ENCODE measurements around the gene ATXN7L1. TPM values are rescaled to one million over a fixed set of nuclear protein-coding genes. Genes with fewer than 3 reads are reported as not detected.
"Not testable (repeated sequence)": the region's sequence is repeated elsewhere in the genome, so short reads cannot be mapped to it uniquely, and the experiment has no call there.

Gene ATXN7L1
- total RNA-seq, 2 donors from 2014 or later = 3.6 to 5.4 TPM

DNA sequence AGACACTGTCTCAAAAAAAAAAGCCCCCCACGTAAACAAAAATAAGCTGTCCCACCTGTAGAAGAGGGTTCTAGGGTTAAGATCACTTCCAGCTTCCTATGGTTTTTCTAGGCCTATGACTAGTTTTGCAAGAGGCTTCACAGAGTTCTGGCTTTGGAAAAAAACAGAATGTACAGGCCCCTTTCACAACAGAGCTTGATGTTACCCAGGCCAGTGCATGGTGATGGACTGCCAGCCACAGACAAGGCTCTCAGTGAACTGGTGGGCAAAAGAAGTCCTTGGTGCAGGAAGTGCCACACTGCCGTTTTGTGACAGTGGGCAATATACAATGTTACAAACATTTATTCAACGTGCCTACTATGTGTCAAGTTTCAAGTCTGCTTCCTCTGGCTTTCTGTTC is 276.8 kb downstream of the ATXN7L1 start:
- no peak for DNase-seq (ENCODE audit: low spot score)
- Mint-ChIP-seq H3K4me1 (ENCODE audit: low read depth in 2 of 2) (no peaks in the 10 kb centered on the region), H3K9me3 (no peaks in the 10 kb centered on the region)

DNA sequence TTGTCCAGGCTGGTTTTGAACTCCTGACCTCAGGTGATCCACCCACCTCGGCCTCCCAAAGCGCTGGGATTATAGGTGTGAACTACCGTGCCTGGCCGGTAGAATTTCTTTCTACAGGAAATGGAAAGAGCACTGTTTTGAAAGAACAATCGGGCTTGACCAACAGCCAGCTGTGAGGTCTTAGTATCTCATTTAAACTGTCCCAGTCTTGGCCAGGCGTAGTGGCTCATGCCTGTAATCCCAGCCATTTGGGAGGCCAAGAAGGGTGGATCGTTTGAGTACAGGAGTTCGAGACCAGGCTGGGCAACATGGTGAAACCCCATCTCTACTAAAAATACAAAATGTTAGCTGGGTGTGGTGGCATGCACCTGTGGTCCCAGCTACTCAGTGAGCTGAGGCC is 277.3 kb downstream of the ATXN7L1 start:
- H3K36me3 Mint-ChIP-seq; H3K4me3 Mint-ChIP-seq; H3K27ac Mint-ChIP-seq; ATAC-seq; H3K27me3 Mint-ChIP-seq; H3K9me3 Mint-ChIP-seq; DNase-seq (ENCODE audit: low spot score); H3K4me1 Mint-ChIP-seq (ENCODE audit: low read depth in 2 of 2): not testable (repeated sequence)

More for the DNA sequence above, 276.8 kb downstream of the ATXN7L1 start:
- Mint-ChIP-seq H3K36me3 (no peaks in the 10 kb centered on the region), H3K27ac (no peak overlapping the region), H3K4me3 (no peak overlapping the region), H3K27me3 (peaks cover 5 to 9% of the 10 kb centered on the region in 2 donors)
- ATAC-seq = no peak

DNA sequence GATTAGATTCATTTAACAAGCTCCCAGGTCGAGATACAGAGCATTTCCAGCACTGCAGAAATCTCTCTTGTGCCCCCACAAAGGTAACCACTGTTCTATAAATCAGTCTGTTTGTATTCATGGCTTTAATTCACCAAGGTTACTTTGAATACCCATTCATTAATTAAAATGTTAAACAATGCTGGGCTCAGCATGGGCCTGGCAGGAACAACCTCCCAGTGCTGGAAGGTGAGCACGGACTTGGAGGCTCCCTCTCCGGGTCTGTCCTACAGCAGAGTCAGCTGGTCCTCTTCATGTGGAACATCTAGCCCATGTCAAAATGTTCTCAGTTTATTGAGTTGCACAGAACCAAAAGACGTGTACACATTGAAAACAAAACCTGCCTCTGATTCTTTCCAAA is 279.5 kb downstream of the ATXN7L1 start:
- H3K27me3 Mint-ChIP-seq = peaks cover 5 to 11% of the 10 kb centered on the region in 2 donors
- no peaks in the 10 kb centered on the region for H3K9me3 Mint-ChIP-seq
- no peak overlapping the region for H3K27ac Mint-ChIP-seq
- H3K36me3 Mint-ChIP-seq = no peaks in the 10 kb centered on the region
- no peak for ATAC-seq
- no peaks in the 10 kb centered on the region for H3K4me1 Mint-ChIP-seq (ENCODE audit: low read depth in 2 of 2)
- no peak overlapping the region for H3K4me3 Mint-ChIP-seq
- DNase-seq (ENCODE audit: low spot score) = no peak

DNA sequence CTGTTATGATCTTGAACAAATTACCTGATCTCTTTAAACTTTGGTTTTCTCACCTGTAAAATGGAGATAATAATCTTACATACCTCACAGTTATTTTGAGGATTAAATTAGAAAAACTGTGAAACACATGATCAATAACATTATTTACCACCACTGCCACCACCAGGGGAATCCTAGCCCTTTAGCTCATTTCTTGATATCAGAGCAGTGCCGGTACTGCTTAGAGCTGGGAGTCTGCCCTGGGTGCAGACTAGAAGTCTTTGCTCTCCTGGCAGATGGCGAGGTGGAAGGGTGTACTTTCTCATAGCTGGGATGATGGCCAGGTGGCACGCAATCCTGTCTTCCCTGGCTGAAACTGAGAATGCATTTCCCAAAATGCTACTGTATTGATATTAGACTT is 282.4 kb downstream of the ATXN7L1 start:
- H3K27ac Mint-ChIP-seq = no peak overlapping the region

DNA sequence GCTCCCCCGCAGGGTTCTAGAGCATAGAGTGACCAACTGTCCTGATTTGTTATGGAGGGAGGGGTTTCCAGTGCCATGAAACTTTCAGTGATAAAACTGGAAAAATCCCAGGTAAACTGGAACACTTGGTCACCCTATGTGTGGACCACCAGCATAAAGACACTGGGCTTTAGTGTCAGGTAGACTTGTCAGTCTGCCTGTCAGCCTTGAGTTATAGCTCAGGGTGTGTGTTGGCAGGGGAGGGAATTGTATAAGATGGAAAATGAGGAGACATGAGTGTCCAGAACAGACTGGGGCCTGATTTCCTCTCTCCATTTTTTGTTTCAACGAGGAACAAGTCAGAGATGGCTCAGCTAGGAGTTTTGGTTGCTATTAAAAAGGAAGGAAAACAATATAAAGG is 284.9 kb downstream of the ATXN7L1 start:
- ATAC-seq = no peak
- DNase-seq (ENCODE audit: low spot score) = no peak
- H3K4me3 Mint-ChIP-seq = no peak overlapping the region
- no peak overlapping the region for H3K27ac Mint-ChIP-seq
- peaks cover 4 to 5% of the 10 kb centered on the region in 2 donors for H3K27me3 Mint-ChIP-seq
- H3K9me3 Mint-ChIP-seq = no peaks in the 10 kb centered on the region
- H3K36me3 Mint-ChIP-seq = no peaks in the 10 kb centered on the region
- H3K4me1 Mint-ChIP-seq (ENCODE audit: low read depth in 2 of 2) = no peaks in the 10 kb centered on the region

More for the DNA sequence above, 282.4 kb downstream of the ATXN7L1 start:
- DNase-seq (ENCODE audit: low spot score) (no peak), ATAC-seq (no peak)
- Mint-ChIP-seq H3K4me1 (ENCODE audit: low read depth in 2 of 2) (no peaks in the 10 kb centered on the region), H3K9me3 (no peaks in the 10 kb centered on the region), H3K36me3 (no peaks in the 10 kb centered on the region), H3K4me3 (no peak overlapping the region), H3K27me3 (peaks cover 5 to 6% of the 10 kb centered on the region in 2 donors)

DNA sequence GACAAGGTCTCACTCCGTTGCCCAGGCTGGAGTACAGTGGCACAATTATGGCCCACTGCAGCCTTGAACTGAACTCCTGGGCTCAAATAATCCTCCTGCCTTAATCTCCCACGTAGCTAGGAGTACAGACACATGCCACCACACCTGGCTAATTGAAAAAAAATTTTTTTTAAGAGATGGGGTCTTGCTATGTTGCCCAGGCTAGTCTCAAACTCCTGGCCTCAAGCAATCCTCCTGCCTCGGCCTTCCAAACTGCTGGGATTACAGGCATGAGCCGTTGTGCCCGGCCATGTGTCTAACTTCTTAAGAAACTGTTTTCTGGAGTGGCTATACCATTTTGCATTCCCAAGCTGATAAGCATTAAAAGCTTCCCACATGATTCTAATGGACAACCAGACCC is 285.6 kb downstream of the ATXN7L1 start:
- Mint-ChIP-seq H3K27ac (no peak overlapping the region), H3K9me3 (no peaks in the 10 kb centered on the region), H3K27me3 (peaks cover 4 to 5% of the 10 kb centered on the region in 2 donors), H3K4me3 (no peak overlapping the region), H3K4me1 (ENCODE audit: low read depth in 2 of 2) (no peaks in the 10 kb centered on the region), H3K36me3 (no peaks in the 10 kb centered on the region)
- DNase-seq (ENCODE audit: low spot score) (no peak), ATAC-seq (no peak)

DNA sequence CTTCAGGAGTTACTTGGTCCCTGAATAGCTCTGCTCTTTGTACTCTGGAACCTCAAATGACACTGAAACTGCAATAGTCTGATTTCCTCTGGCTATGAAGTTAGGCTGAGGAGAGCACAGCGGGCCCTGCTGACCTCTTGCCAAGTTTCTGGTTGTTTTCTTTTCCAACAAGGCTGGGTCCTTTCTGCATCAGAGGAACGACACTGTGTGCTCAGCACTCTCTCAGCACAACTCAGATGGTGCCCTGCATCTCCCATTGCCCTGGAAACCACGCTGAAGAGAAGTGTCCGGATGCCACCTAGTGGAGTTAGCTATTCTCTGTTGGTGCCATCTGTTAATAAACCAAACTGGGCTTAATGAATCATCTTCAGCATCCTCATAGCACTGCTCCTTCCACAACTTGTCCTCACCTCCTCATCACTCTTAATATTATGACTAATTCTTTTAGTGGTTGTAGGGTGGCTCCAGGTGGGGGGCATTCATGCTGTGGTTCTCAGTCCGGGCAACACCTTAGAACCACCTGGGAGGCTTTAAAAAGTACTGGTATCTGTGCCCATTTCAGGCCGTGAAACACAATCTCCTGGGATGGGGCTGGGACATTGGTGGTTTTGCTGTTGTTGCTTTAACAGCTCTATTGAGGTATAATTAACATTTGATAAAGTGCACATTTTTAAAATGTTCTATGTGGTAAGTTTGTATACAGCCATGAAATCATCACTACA is 286.9 kb downstream of the ATXN7L1 start:
- no peaks in the 10 kb centered on the region for H3K4me1 Mint-ChIP-seq (ENCODE audit: low read depth in 2 of 2)
- ATAC-seq (peak; percentile 50 to 72), DNase-seq (ENCODE audit: low spot score) (no peak)
- H3K36me3 Mint-ChIP-seq = peaks cover 4% of the 10 kb centered on the region
- no peak overlapping the region for H3K27ac Mint-ChIP-seq
- peaks cover 0 to 2% of the 10 kb centered on the region in 2 donors for H3K27me3 Mint-ChIP-seq
- no peaks in the 10 kb centered on the region for H3K9me3 Mint-ChIP-seq
- H3K4me3 Mint-ChIP-seq = no peak overlapping the region

DNA sequence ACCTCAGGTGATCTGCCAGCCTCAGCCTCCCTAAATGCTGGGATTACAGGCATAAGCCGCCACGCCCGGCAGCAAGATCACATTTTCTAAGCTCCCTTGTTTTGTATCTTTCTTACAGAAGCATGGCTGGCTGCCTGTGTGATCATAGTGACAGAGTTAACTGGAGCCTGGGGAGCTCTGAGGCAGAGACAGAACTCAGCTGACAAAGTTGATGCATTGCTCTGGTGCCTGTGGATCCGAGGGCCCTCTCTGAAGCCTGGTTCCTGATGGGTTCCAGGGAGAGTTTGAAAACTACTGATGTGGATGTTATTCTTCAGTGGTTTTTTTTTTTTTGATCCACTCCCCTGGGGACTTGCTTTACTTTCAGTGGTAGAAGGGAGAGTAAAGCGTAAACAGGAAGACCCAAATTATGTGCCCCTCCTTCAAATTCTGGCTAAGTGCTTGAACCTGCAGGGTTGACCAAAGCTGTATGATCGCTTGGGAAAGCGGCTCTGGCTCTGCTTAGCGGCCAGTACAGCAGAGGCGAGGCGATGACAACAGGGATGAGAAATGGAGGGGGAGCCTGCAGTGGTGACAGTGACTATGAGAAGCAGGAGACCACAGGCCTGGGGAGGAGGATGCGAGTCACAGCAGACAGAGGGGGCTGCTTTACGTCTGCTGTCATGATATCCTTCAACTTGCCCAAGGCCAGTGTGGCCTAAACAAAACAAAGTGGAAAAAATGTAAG is 288.3 kb downstream of the ATXN7L1 start:
- H3K4me3 Mint-ChIP-seq = no peak overlapping the region
- H3K9me3 Mint-ChIP-seq = peaks cover 3% of the 10 kb centered on the region
- H3K27me3 Mint-ChIP-seq = no peaks in the 10 kb centered on the region
- no peak overlapping the region for H3K27ac Mint-ChIP-seq
- H3K4me1 Mint-ChIP-seq (ENCODE audit: low read depth in 2 of 2) = no peaks in the 10 kb centered on the region
- ATAC-seq = no peak
- no peak for DNase-seq (ENCODE audit: low spot score)
- H3K36me3 Mint-ChIP-seq = peaks cover 7% of the 10 kb centered on the region

DNA sequence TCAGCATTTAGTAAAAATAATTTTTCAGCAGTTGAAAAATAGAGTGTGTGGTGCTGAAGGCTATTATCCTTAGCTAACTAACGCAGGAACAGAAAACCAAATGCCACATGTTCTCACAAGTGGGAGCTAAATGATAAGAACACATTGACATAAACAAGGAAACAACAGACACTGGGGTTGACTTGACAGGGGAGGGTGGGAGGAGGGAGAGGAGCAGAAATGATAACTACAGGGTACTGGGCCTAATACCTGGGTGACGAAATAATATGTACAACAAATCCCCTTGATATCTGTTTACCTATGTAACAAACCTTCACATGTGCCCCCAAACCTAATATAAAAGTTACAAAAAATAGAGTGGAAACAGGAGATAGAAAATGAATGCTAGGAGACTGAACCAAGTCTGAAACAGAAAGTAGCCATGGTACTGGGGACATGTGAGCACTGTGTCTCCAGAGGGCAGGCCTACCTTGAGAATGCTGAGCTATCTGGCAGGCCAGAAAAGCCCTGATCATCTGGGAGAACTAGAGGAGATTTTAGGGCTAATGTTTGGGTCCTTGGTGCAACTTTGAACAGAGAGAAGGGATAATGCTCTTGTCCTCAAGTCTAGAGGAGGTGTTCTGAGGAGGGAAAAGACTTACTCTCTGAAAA is 290.4 kb downstream of the ATXN7L1 start:
- Mint-ChIP-seq H3K9me3 (peaks cover 3% of the 10 kb centered on the region), H3K27me3 (peaks cover 0 to 10% of the 10 kb centered on the region in 2 donors), H3K4me3 (no peak overlapping the region), H3K36me3 (peaks cover 7% of the 10 kb centered on the region), H3K27ac (no peak overlapping the region), H3K4me1 (ENCODE audit: low read depth in 2 of 2) (peaks cover 0 to 8% of the 10 kb centered on the region in 2 donors)
- DNase-seq (ENCODE audit: low spot score) = no peak
- ATAC-seq = no peak

DNA sequence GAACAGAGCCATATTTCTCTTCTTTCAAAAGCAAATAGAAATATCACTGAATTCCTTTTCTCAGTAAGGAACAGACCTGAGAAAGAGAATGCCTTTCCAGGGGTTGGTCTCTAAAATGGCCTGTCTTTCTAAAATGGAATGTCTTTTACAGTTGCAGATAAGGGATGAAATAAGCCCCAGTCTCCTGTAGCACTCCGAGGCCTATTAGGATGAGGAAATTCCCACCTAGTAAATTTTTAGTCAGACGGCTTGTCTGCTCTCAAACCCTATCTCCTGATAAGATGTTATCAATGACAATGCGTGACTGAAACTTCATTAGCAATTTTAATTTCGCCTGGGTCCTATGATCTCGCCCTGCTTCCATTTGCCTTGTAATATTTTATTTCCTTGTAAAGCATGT is 292.2 kb downstream of the ATXN7L1 start:
- Mint-ChIP-seq H3K4me1 (ENCODE audit: low read depth in 2 of 2) (peaks cover 0 to 11% of the 10 kb centered on the region in 2 donors), H3K36me3 (peaks cover 7% of the 10 kb centered on the region), H3K27ac (no peak overlapping the region), H3K9me3 (peaks cover 3% of the 10 kb centered on the region), H3K27me3 (peaks cover 0 to 10% of the 10 kb centered on the region in 2 donors), H3K4me3 (no peak overlapping the region)
- DNase-seq (ENCODE audit: low spot score) (no peak), ATAC-seq (no peak)

DNA sequence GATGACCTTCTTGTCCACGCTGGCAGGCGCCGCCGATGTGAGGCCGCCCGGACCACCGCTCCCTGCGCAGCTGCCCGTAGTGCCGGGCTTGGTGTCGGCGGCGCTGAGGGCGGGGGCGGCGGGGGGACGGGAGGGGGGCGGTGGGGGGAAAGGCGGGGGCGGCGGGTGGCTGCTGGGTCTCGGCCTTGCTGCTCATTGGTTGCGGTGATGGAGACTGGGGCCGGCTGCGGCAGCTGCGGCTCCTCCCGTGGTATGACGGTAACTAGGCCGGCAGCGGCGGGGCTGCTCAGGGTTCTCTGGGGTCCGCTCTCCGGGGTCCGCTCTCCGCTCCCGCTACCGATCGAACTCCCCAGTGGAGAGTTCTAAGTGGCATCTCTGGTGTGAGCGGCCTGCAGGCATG is 293.3 kb downstream of the ATXN7L1 start:
- Mint-ChIP-seq H3K9me3 (peaks cover 3% of the 10 kb centered on the region), H3K27ac (no peak overlapping the region), H3K4me3 (no peak overlapping the region), H3K27me3 (peaks cover 0 to 10% of the 10 kb centered on the region in 2 donors), H3K4me1 (ENCODE audit: low read depth in 2 of 2) (peaks cover 0 to 11% of the 10 kb centered on the region in 2 donors), H3K36me3 (peaks cover 7% of the 10 kb centered on the region)
- no peak for ATAC-seq
- no peak for DNase-seq (ENCODE audit: low spot score)

DNA sequence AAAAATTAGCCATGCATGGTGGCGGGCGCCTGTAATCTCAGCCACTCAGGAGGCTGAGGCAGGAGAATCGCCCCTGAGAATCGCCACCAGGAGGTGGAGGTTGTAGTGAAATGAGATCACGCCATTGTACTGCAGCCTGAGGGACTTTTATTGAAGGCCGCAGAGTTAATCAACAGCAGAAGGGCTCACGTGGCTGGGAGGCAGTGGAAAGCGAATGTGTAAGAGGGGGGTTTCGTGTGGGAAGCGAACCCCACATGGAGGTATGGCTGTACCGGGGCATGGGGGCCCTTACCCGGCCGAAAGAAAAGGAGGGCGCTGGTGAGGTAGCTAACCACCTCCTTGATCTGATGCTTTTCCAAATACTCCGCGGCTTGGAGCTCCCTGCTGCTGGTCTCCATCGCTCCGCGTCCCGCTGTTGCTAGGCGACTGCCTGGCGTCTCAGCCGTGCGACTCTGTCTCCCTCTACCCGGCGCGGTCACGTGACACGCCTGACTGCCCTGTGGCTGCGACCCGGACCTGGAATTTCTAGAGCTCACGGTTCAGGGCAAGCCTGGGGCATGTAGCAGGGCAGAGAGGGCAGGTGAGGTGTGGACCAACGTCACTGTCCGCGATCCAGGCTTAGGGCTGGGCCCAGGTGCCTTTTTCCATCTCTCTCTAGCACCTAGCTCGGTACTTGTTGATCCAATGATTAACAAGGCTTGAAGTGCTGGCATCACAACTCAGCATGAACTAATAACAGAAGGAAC is 295.2 kb downstream of the ATXN7L1 start, which contains the start of gene EFCAB10:
EFCAB10 (minus strand) TSS at position 428 of the 746 bp plus-strand sequence; CDS start at position 398, 30 bp downstream.
- Mint-ChIP-seq H3K4me1 (ENCODE audit: low read depth in 2 of 2) (peaks cover 0 to 11% of the 10 kb centered on the region in 2 donors), H3K27ac (no peak within 1 kb of the TSS), H3K4me3 (peak within 1 kb of the TSS; percentile 42), H3K36me3 (peaks cover 7% of the 10 kb centered on the region), H3K9me3 (peaks cover 3% of the 10 kb centered on the region), H3K27me3 (peaks cover 0 to 10% of the 10 kb centered on the region in 2 donors)
- DNase-seq (ENCODE audit: low spot score) = no peak
- ATAC-seq = peak; percentile 33 to 45

DNA sequence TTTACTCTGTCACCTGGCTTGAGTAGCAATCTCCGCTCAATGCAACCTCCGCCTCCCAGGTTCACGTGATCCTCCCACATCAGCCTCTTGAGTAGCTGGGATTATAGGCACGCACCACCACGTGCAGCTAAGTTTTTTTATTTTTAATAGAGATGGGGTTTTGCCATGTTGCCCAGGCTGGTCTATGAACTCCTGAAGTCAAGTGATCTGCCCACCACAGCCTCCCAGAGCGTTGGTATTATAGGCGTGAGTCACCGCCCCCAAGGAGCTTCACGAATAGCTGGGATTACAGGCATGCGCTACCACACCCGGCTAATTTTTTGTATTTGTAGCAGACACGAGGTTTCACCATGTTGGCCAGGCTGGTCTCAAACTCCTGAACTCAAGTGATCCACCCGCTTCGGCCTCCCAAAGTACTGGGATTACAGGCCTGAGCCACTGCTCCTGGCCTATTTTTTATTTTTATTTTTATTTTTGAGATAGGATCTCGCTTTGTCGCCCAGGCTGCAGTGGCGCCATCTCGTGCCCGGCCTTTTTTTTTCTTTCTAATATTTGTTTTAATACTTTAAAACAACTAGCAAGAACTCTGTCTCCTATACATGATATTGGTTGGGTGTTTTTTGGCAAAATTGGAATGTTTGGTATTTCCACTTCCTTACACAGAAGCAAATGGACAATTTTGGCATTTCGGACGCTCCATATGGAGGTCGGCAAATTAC is 296.2 kb downstream of the ATXN7L1 start:
- DNase-seq (ENCODE audit: low spot score) = no peak
- H3K4me3 Mint-ChIP-seq = no peak overlapping the region
- H3K9me3 Mint-ChIP-seq = peaks cover 3% of the 10 kb centered on the region
- no peak for ATAC-seq
- H3K4me1 Mint-ChIP-seq (ENCODE audit: low read depth in 2 of 2) = peaks cover 0 to 11% of the 10 kb centered on the region in 2 donors
- no peak overlapping the region for H3K27ac Mint-ChIP-seq
- H3K27me3 Mint-ChIP-seq = peaks cover 0 to 10% of the 10 kb centered on the region in 2 donors
- peaks cover 7% of the 10 kb centered on the region for H3K36me3 Mint-ChIP-seq

All from natural killer cell treated with Interleukin-12 subunit alpha and Interleukin-12 subunit beta and Interleukin-15 and Interleukin-18, amount 100 ng/mL, for 72 hours (primary cell).